ENCODE measurements around the gene DHX40.
"Not testable (repeated sequence)": the region's sequence is repeated elsewhere in the genome, so short reads cannot be mapped to it uniquely, and the experiment has no call there.

The DHX40 gene

GRCh38 chr17:59565959-59566324, 532 bp downstream of the DHX40 start:
- peak; percentile 19 for DNase-seq

GRCh38 chr17:59569151-59569550, 3.7 kb downstream of the DHX40 start:
- DNase-seq, result not testable (repeated sequence)

DNA sequence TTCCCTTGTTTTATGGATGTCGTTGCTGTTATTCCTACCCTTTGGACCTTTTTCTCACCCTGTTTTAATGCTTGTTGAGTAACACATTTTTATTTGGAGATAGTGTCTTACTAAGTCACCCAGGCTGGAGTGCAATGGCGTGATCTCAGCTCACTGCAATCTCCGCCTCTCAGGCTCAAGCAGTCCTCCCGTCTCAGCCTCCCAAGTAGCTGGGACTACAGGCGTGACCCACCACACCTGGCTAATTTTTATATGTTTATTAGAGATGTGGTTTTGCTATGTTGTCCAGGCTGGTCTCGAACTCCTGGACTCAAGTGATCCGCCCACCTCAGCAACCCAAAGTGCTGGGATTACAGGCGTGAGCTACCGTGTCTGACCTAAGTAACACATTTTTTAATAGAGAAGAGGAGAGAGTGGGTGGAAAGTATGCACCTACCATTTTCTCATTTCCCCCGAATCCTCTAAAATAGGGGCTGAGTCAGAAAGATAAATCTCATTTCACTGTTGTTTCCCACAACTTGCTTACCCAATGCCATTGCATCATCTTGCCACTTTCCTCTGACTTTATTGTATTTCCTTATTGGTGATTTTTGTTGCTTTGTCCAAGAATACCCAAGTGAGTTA, 7.0 kb downstream of the DHX40 start:
- DNase-seq, result no peak

DNA sequence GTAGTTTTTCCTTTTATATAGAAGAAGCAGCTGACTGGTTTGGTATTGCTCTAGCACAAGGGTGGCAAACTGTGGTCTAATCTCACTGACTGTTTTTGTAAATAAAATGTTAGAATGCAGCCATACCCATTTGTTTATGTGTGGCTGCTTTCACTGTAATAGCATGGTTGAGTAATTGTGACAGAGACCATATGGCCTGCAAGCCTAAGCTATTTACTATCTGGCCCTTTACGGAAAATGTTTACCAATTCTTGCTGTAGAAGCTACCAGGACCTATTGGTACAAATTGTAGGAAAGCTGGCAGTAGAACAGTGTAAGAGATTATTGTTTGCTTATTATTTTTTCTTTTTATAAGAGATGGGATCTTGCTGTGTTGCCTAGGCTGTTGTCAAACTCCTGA, 18.8 kb downstream of the DHX40 start:
- DNase-seq, result not testable (repeated sequence)

DNA sequence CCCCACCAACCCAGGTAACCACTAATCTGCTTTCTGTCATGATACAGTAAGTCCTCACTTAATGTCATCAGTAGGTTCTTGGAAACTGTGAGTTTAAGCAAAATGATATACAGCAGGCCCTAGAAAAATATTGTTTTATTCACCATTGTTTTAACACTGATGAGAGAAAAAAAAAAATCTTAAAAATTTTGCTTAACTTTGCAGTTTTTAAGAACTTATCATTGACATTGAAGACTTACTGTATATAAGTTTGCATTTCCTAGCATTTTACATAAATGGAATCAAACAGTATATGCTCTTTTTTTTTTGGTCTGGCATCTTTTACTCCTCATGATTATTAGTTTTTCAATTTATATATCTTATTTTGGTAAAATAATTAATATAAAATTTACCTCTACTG, 34.8 kb downstream of the DHX40 start:
- DNase-seq, result no peak

DNA sequence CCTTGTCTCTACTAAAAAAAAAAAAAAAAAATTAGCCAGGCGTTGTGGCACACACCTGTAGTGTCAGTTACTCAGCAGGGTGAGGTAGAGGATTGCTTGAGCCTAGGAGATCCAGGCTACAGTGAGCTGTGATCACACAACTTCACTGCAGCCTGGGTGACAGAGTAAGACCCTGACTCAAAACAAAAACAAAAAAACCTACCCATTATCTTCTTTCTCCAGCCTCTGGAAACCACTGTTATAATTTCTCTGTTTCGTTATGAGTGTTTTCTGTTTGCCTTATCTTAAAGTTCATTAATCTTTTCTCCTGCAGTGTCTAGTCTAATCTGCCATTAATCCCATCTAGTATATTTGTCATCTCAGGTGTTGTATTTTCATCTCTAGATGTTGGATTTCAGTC, 35.7 kb downstream of the DHX40 start:
- DNase-seq, result no peak

DNA sequence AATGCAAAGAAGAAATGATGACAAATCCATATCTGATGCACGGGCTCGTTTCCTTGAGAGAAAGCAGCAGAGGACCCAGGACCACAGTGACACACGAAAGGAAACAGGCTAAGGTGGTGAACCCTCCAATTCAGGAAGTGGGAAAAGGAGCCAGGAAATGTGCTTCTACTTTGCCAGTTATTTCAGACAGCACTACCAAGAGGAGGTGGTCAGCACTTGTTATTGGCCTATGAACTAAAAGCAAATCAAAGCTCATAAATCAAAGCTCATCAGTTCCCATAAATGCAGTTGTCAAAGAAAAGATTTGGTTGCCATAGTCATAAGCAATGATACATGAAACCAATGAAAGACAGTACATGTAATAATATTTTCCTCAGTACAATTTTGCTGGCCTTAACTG, 41.7 kb downstream of the DHX40 start:
- no peak for DNase-seq

- no peak for DNase-seq
These were observed 42.5 kb downstream of the DHX40 start for GRCh38 chr17:59607817-59608403.

- DNase-seq, result no peak
These were observed 46.1 kb downstream of the DHX40 start for GRCh38 chr17:59611503-59611902.

GRCh38 chr17:59616253-59616920, 51.0 kb downstream of the DHX40 start:
- DNase-seq, result no peak

DNA sequence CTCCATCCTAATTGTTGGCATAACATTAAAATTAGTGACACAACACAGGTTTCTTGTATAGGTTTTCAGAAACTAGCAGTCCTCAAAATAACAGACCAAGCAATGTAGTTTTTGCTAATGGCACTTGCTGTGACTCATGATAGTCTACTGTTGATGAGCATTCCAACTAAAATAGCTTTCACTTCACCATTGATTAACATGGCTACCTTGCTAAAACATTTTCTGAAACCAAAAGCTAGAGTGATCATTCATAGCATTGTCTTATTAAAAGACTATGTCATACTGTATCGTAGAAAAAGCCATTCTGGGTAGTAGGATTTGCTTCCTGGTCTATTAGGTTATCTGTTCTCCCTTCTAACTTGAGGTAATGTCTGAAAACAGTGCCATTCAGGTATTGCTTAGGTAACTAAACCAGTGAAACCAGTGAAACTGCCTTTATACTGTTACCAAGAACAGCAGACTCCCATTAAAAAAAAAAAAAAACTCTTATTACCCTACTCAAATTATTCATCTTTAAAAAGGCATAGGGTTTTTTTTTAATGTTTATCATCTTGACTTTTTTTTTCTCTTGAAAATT, 51.8 kb downstream of the DHX40 start:
- no peak for DNase-seq

DNA sequence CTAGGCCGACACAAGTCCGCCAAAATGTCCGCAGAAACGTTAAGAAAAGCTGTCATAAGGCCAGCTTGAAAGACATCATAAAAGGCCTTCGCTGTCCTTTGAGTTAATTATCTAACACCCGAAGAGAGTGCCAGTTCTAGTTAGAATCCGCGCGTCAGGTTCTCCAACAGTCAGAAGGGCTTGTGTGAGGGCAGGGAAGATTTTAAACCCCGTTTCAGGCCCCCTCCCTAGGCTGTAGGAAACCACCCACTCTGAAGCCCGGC, 53.6 kb downstream of the DHX40 start:
- DNase-seq, result peak; percentile 78

- DNase-seq, result peak; percentile 85
These were observed 54.1 kb downstream of the DHX40 start, which contains the start of gene CLTC for GRCh38 chr17:59619298-59620063. TSS of gene CLTC (plus strand) at chr17:59619895. CDS start at chr17:59620132, 237 bp downstream.

DNA sequence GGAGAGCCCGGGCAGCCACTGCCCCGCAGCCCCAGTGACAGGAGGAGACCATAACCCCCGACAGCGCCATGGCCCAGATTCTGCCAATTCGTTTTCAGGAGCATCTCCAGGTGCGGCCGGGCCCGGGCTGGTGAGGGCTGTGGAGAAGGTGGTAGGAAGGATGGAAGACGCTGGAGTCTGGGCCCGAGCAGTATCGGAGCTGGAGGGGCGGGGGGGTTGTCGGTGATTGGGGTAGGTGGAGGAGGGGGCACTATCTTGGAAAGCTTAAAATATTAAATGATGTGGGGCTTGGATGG, 54.6 kb downstream of the DHX40 start:
- DNase-seq, result no peak

- no peak for DNase-seq
These were observed 55.3 kb downstream of the DHX40 start for GRCh38 chr17:59620518-59621259.

DNA sequence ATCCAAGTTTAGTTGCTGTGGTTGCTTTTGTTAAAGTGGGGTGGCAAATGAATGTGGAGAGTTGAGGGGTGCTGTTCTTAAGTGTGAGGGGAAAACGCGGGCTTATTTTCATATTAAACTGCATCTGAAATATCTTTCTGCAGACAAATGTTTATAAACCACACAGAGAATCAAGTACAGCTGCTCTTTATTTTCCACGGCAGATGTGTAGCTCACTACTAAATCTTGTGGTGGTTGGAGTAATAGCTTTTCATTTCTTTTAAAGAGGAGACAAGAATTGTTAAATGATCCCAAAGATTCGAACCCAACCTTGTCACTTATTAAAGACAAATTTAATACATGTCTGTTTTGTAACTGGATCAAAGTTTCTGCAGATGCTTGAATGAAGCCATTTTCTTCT, 56.4 kb downstream of the DHX40 start:
- DNase-seq, result no peak

- DNase-seq, result no peak
These were observed 57.7 kb downstream of the DHX40 start for GRCh38 chr17:59623151-59623550.

- no peak for DNase-seq
These were observed 61.3 kb downstream of the DHX40 start for GRCh38 chr17:59626756-59627155.

DNA sequence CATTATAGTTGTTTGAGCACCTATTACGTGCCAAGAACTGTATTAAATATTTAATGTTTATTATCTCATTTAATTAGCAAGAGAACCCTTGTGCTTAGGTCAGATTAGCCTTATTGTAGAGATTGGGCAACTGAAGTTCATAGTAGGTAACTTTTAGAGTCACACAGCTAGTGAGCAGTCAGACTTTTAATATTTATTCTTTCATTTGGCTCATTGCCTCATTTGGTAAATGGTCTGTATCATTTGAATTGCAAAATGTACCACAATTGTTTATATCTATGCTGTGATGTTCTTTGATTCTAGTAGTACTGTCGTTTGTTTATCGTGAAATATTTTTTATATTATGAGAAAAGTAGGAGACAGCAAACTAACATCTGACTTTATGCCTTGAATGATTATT, 61.9 kb downstream of the DHX40 start:
- no peak for DNase-seq

DNA sequence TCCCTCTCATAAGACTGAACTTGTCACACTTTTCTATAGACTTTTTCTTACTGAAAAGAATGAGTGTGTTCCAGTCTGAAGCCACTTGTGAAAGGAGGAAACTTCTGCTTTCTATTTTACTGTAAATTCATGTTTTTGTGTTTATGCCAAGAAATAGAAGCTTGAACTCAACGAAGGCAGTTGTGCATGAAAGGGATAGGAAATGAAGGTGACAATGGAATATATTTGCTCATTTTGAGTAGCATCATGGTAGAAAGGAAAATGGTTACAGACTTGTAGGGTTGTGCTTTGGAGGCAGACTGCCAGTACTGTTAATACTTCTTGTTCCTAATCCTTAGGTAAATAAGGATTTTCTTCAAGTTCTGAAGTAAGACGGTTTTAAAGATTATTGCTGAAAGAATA, 62.4 kb downstream of the DHX40 start:
- DNase-seq, result no peak

- DNase-seq, result no peak
These were observed 63.8 kb downstream of the DHX40 start for GRCh38 chr17:59629174-59629573.

DNA sequence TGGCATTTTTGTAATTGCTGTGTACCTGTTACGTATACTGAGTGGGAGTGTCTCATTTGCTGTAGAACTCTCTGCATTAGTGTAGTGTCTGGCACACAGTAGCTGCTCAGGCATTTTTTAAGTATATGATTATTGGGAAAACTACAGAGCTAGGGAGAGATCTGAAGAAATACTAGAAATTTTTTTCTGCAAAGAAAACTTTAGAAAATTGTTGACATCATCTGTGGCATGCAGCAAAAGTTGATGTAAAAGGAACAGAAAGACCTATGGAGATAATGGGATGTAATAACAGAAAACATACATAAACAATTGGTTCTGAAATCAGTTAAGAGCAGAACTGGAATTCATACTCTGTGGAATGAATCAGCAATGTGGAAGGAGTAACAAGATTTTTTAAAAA, 65.9 kb downstream of the DHX40 start:
- DNase-seq, result no peak

GRCh38 chr17:59632398-59632797, 67.0 kb downstream of the DHX40 start:
- DNase-seq, result no peak
